Muscle of back (tissue), 11 donors: ENCODE data around the gene C19orf25. TPM values are rescaled to one million over a fixed set of nuclear protein-coding genes. Genes with fewer than 3 reads are reported as not detected.

Source experiments
- DNase-seq, 3 donors: peaks; one replicate each; pipeline versions ENCODE4 v3.0.0 to v3.0.0-alpha.2; 2013
- polyA plus RNA-seq, 10 donors: library from polyadenylated mRNA; unstranded; fragments of 120-200 nt; gene quantifications; one replicate each; pipeline ENCODE4 v1.2.1, GENCODE V29; 2013; ENCODE audit not compliant: insufficient read length in 10 of 10

C19orf25 gene
- polyA plus RNA-seq, 10 donors: 11.6 to 20.9 (median 15.8) TPM

GRCh38 chr19:1467215-1467489 lies 11.9 kb downstream of the C19orf25 start:
- no peak for DNase-seq

DNA sequence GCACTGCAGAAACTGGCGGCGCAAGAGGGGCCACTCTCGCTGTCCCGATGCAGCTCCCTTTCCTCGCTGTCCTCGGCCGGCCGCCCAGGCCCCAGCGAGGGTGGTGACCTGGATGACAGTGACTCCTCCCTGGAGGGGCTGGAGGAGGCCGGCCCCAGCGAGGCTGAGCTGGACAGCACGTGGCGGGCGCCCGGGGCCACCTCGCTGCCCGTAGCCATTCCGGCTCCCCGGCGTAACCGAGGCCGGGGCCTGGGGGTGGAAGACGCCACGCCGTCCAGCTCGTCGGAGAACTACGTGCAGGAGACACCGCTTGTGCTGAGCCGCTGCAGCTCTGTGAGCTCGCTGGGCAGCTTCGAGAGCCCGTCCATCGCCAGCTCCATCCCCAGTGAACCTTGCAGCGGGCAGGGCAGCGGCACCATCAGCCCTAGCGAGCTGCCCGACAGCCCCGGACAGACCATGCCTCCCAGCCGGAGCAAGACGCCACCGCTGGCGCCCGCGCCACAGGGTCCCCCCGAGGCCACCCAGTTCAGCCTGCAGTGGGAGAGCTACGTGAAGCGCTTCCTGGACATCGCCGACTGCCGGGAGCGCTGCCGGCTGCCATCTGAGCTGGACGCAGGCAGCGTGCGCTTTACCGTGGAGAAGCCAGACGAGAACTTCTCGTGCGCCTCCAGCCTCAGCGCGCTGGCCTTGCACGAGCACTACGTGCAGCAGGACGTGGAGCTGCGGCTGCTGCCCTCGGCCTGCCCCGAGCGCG lies 12.4 kb downstream of the C19orf25 start:
- DNase-seq: no peak

- peak in 1 of 3 donors; percentile 23 for DNase-seq
Measured at GRCh38 chr19:1466018-1466460, 13.0 kb downstream of the C19orf25 start.

DNA sequence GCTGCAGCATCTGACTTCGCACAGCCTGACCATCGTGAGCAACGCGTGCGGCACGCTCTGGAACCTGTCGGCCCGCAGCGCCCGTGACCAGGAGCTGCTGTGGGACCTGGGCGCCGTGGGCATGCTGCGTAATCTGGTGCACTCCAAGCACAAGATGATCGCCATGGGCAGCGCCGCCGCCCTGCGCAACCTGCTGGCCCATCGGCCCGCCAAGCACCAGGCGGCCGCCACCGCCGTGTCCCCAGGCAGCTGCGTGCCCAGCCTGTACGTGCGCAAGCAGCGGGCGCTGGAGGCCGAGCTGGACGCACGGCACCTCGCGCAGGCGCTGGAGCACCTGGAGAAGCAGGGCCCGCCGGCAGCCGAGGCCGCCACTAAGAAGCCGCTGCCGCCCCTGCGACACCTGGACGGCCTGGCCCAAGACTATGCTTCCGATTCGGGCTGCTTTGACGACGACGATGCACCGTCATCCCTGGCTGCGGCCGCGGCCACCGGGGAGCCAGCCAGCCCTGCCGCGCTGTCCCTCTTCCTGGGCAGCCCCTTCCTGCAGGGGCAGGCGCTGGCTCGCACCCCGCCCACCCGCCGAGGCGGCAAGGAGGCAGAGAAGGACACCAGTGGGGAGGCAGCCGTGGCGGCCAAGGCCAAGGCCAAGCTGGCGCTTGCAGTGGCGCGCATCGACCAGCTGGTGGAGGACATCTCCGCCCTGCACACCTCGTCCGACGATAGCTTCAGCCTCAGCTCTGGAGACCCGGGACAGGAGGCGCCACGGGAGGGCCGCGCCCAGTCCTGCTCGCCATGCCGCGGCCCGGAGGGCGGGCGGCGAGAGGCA lies 13.6 kb downstream of the C19orf25 start:
- DNase-seq: no peak

GRCh38 chr19:1461862-1462261 lies 17.2 kb downstream of the C19orf25 start:
- DNase-seq: no peak

- DNase-seq: no peak
Measured at GRCh38 chr19:1460033-1460995, 18.7 kb downstream of the C19orf25 start.

DNA sequence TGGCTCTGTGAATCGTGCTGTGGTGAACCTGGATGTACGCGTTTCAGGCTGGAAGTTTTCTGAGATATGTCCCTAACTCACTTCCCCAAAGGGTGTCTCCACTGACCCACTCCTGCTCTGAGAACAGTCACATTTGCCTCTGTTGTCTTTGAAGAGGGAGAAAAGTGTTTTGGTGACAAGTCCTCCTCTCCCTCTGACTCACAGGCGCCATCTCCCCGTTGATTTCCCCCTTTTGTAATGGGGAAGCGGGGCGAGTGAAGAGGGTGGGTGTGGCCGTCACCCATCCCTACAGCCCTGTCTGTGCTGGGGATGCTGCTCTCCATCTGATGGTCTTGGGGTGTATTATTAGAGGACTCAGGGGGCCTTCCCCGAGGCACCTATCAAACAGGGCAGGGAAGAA lies 19.5 kb downstream of the C19orf25 start:
- no peak for DNase-seq

DNA sequence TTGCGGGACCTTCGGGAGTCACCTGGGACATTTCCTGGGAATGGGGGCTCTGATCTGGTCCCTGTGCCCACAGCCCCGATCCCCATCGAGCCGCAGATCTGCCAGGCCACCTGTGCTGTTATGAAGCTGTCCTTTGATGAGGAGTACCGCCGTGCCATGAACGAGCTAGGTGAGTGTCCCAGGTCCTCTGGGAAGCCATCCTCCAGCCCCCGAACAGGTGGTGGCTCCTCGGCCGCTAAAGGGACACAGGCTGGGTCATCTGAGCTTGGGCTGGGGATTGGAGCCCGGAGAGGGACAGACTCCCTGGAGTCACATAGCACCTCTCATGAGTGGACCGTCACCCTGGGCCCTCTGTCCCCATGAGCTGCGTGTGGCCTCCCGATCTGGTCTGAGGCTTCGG lies 21.1 kb downstream of the C19orf25 start:
- no peak for DNase-seq

DNA sequence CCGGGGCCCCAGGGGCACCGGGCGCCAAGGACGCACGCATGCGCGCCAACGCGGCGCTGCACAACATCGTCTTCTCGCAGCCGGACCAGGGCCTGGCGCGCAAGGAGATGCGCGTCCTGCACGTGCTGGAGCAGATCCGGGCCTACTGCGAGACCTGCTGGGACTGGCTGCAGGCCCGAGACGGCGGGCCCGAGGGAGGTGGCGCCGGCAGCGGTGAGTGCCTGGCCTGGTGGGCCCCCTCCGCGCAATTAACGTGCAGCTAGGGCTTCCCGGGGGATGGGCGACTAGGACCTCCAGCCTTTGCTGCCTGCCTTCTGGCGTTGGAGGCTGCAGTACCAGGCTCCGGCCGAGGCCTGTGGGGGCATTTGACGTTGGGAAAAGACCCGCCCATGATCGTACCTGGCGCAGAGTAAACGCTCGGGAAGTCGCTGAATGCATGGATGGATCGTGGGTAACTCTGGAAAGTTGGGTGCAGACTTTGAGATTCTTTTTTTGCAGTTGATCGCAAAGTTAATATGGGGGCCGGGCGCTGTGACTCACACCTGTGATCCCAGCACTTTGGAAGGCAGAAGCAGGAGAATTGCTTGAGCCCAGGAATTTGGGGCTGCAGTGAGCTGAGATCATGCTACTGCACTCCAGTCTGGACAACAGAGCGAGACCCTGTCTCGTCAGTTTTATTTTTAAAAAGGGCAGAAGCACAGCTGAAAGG lies 21.8 kb downstream of the C19orf25 start:
- no peak for DNase-seq

DNA sequence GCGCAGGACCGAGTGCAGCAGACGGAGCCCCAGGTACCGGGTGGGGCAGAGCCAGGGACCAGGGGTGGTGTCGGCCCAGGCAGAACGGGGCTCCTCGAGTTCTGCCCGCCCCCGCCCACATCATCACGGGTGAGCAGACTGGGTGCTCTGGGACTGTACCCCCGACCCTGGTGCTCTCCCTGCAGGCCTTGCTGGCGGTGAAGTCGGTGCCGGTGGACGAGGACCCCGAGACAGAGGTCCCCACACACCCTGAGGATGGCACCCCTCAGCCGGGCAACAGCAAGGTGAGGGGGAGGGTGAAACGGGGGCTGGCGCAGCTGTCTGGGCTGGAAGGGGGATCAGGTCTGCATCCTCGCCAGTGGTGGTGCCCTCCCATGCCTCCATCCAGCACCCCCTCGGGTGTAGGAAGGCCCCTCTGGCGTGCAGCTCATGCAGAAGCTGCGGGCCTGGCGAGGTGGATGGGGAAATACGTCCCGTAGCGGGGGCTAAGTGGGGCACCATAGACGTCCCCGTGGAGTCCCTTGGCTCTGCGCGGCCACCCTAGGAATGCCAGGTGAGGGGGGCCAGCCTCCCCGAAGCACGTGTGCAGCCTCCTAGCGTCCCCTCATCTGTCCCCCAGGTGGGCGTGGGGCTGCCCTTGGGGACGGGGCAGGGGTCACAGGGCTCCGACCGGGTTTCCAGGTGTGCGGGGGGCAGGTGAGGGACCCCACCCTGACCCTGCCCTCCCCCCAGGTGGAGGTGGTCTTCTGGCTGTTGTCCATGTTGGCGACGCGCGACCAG lies 22.7 kb downstream of the C19orf25 start:
- no peak for DNase-seq

GRCh38 chr19:1455336-1456120 lies 23.5 kb downstream of the C19orf25 start:
- DNase-seq: no peak

GRCh38 chr19:1455002-1455335 lies 24.0 kb downstream of the C19orf25 start:
- no peak for DNase-seq

DNA sequence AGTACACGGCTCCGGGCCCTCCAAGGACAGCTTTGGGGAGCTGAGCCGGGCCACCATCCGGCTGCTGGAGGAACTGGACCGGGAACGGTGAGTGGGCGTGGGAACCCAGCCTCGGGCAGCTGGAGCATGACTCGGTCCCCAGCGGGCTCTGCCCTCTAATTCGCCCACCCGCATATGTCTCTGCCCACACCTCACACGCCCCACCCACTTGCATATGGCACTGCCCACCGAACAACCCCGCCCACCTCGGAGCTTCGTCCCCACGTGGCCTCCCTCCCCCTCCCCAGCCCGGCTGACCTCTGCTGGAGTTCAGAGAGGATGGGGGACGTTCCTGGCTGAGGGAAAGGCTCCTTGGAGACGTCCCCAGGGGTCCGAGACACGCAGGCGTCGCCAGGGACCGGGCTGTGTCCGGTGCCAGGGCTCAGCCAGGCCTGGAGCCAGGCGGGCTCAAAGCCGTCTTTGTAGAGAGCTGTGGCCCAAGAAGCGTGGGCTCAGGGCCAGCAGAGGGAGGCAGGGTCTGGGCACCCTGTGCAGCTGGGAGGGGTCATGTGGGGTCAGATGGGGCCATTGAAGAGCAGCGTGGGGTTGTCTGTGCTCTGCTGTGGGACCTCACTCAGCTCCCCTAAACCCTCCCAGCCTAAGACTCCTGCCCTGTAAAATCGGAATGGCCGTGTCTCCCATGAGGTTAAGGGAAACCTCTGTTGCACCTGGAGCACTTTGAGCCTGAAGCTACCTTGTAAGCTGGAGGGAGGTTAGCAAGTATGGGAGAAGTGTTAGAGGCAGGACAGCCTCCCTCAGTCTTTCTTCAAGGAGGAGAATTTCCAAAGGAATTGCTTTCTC lies 25.3 kb downstream of the C19orf25 start:
- DNase-seq: no peak

DNA sequence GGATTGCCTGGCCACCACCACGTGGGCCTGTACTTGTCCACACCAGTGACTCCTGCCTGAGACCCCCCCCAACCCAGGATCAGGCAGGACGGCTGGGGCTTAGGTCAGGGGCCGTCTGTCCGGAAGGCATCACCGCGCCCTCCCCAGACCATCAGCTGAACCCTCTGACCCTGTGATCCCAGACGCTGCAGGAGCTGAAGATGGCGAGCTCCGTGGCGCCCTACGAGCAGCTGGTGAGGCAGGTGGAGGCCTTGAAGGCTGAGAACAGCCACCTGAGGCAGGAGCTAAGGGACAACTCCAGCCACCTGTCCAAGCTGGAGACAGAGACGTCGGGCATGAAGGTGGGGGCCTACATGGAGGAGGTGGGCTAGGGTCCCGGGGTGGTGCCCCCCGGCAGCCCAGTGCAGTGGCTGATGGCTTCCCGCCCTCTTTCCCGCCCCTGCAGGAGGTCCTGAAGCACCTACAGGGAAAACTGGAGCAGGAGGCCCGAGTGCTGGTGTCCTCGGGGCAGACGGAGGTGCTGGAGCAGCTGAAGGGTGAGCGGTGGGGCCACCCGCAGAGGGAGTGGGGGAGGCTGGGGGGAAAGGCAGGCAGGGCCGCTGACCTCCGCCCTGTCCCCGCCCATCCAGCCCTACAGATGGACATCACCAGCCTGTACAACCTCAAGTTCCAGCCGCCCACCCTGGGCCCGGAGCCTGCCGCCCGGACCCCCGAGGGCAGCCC lies 26.1 kb downstream of the C19orf25 start:
- DNase-seq: no peak

DNA sequence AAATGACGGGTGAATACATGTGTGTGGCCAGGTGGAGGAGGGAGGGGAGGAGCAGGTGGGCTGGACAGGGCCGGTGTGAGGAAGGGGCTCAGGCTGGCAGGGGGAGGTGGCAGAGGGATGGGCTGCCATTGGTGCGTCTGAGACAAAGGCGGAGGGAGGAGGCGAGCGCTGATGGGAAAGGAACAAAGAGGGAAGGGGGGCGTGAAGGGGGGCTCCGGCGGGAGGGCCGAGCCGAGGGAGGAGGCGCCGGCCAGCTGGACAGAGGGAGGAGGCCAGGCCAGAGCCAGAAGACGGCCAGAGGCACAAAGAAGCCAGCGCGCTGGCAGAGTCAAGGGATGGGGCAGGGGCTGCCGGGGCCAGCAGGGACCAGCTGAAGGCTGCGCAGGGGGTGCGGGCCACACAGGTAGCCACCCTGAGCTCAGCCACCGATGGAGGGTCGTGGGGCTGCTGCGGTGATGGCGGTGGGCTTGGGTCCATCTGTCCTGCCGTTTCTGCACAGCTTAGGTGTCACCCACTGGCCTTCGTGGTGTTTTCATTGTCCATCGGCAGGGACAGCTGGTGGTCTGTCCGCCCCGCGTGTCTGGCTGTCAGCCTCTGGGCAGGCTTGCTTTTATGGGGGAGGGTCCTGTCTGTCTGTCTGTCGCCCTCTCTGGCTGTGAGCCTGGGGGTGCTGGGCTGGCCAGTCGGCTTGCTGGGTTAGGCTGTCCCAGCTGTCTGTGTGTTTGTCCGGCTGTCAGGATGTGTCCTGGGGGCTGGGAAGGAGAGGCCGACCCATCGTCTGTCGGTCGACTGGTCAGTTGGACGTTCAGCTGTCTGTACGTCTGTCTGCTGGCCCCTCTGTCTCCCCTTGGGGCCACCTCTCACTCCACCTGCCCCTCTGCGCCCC lies 26.9 kb downstream of the C19orf25 start:
- DNase-seq: no peak

- DNase-seq: no peak
Measured at GRCh38 chr19:1450735-1451731, 28.0 kb downstream of the C19orf25 start.
